Activated naive CD4-positive, alpha-beta T cell treated with anti-CD3 and anti-CD28 coated beads, Interleukin-2, amount 10 ng/mL, durations not matched to agents 7 days and 5 days (primary cell): ENCODE data around the gene PRR5L.
A peak's percentile ranks its signal among the peaks of the same experiment; 100 is the strongest.
"Not testable (repeated sequence)": the region's sequence is repeated elsewhere in the genome, so short reads cannot be mapped to it uniquely, and the experiment has no call there.

Source experiments
- CTCF ChIA-PET: fragments of 350-600 bp; sonication (Branson Sonifier 250); formaldehyde crosslinking; loops from one replicate; lab custom pipeline; 2021; ENCODE audit warnings: antibody characterized with exemption; lab: Charles Lee
- DNase-seq: peaks from one replicate; pipeline ENCODE4 v3.0.0-alpha.2; 2020
- H3K27ac Mint-ChIP-seq: one replicate; pipeline ENCODE4 v1.8.0; 2021; ENCODE audit warnings: mild to moderate bottlenecking, moderate library complexity, mixed read lengths
- H3K27me3 Mint-ChIP-seq: one replicate; pipeline ENCODE4 v1.8.0; 2021; ENCODE audit warnings: mild to moderate bottlenecking, mixed read lengths
- H3K36me3 Mint-ChIP-seq: one replicate; pipeline ENCODE4 v1.8.0; 2021; ENCODE audit warnings: mixed read lengths
- H3K4me1 Mint-ChIP-seq: one replicate; pipeline ENCODE4 v1.8.0; 2021; ENCODE audit warnings: mixed read lengths
- H3K4me3 Mint-ChIP-seq: one replicate; pipeline ENCODE4 v1.8.0; 2021; ENCODE audit warnings: mild to moderate bottlenecking, moderate library complexity, mixed read lengths
- H3K9me3 Mint-ChIP-seq: one replicate; pipeline ENCODE4 v1.8.0; 2021; ENCODE audit warnings: mixed read lengths

The PRR5L gene

DNA sequence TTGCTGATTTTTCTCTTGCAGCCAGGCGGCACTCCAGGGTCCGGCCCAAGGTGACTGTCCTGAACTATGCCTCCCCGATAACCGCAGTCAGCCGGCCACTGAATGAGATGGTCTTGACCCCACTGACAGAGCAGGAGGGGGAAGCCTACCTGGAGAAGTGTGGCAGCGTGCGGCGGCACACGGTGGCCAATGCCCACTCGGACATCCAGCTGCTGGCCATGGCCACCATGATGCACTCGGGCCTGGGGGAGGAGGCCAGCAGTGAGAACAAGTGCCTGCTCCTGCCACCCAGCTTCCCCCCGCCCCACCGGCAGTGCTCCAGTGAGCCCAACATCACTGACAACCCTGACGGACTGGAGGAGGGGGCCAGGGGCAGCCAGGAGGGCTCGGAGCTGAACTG is 166.2 kb downstream of the PRR5L start:
- CTCF ChIA-PET, result interaction anchor here (2.9 kb wide), 1 partner anchor 109 kb away, joined by 8 read pairs; no protein-coding TSS in a partner anchor
- Mint-ChIP-seq H3K4me3 (no peak overlapping the region), H3K36me3 (no peaks in the 10 kb centered on the region), H3K4me1 (peaks cover 6% of the 10 kb centered on the region), H3K27me3 (peaks cover 28% of the 10 kb centered on the region), H3K27ac (no peak overlapping the region), H3K9me3 (no peaks in the 10 kb centered on the region)
- DNase-seq, result no peak

DNA sequence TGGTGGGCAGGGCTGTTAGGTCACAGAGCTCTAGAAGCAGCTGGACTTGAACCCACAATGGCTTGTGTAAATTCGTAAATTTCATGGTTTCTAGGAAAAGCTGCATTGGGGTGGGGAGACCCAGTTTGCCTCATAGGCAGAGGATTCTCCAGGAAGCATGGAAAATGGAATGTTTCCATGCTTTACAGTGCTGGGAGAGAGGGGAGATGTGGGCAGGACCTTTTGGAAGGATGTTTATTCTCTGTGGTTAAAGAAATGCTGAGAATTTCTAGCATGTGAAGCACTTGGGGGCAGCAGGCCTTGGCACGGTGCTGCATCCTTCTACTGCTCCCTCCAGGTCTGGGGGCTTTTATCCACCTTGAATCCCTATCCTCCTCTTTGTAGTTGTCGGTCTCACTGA is 167.7 kb downstream of the PRR5L start:
- H3K4me1 Mint-ChIP-seq, result peaks cover 6% of the 10 kb centered on the region

DNA sequence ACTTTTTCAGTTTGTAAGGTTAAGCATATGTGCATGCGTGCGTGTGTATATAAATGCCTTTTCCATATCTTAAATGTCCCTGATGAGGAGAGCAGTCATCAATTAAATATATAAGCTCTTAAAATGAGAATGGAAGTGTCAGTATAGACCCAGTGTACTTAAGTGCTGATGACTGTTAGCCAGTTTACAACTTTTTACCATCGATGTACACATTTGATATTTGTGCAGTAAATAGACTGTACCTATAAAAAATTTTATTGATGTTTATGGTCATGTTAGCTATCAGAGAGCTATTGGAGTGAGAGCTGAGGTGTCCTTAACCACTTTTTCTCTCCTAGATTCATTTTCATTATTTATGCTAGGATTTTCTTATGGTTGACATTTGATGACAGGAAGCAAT is 168.6 kb downstream of the PRR5L start:
- Mint-ChIP-seq H3K4me1 (peaks cover 6% of the 10 kb centered on the region), H3K36me3 (no peaks in the 10 kb centered on the region), H3K27ac (no peak overlapping the region), H3K4me3 (no peak overlapping the region), H3K27me3 (peaks cover 30% of the 10 kb centered on the region), H3K9me3 (no peaks in the 10 kb centered on the region)
- CTCF ChIA-PET, result interaction anchor here (0.7 to 2.9 kb wide), 4 partner anchors 9 to 111 kb away, joined by 3 to 8 read pairs (median 4); no protein-coding TSS in a partner anchor
- no peak for DNase-seq

More for the DNA sequence above, 167.7 kb downstream of the PRR5L start:
- CTCF ChIA-PET, result interaction anchor here (2.9 kb wide), 1 partner anchor 110 kb away, joined by 8 read pairs; no protein-coding TSS in a partner anchor
- Mint-ChIP-seq H3K4me3 (no peak overlapping the region), H3K9me3 (no peaks in the 10 kb centered on the region), H3K27me3 (peaks cover 32% of the 10 kb centered on the region), H3K27ac (no peak overlapping the region), H3K36me3 (no peaks in the 10 kb centered on the region)
- no peak for DNase-seq

DNA sequence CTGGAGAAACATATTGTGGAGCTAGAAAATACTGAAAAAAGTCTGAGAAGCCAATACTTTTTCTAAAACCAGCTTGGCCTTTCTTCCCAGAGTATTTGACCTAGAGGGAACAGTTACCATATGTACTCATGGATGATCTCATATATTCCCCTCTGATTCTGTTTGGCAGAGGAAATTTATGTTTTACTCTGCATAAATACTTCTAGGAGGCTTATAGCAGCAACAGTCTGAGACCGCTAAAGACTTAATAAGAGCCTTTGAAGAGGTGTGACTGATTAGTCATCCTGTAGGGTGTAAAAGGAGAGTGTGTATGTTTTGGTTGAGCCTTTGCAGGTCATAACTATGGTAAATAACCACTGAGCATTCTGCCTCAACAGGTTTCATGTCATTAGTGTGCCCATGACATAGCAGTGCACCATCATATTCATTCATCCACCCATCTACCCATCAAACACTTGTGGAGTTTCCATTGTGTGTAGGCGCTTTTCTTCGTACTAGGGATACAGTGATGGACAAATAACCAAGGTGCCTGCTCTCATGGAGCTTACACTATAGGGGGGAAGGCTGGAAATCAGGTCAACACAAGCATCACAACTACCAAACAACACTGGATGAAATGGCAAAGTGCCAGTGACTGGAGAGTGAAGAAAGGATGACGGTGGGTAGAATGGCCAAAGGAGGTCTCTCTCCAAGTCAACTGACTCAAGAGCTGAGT is 169.5 kb downstream of the PRR5L start:
- CTCF ChIA-PET, result interaction anchor here (0.7 to 1.5 kb wide), 4 partner anchors 10 to 173 kb away, joined by 3 to 5 read pairs (median 4); no protein-coding TSS in a partner anchor
- no peaks in the 10 kb centered on the region for H3K36me3 Mint-ChIP-seq
- peaks cover under 1% of the 10 kb centered on the region for H3K4me1 Mint-ChIP-seq
- H3K9me3 Mint-ChIP-seq, result no peaks in the 10 kb centered on the region
- no peak for DNase-seq
- H3K4me3 Mint-ChIP-seq, result no peak overlapping the region
- peaks cover 30% of the 10 kb centered on the region for H3K27me3 Mint-ChIP-seq
- no peak overlapping the region for H3K27ac Mint-ChIP-seq

DNA sequence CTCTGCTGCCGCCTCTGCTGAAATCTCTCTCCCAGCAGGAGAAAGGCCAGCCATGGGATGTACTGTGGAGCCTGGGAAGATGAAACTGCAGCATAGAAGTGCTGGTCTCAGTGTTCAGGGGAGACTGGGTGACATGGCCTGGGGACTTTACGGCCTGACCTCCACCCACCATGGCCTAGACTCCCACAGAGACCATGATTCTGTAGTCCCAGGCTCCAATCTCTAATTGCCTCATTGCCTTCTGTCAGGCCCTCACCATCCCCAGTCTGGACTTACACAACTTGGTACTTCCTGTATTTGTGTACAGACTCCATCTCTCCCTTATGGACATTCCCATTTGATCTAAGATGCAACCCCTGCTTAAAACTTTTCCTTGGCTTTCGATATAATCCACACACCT is 170.9 kb downstream of the PRR5L start:
- no peak overlapping the region for H3K27ac Mint-ChIP-seq
- CTCF ChIA-PET, result interaction anchor here (1.3 to 2.4 kb wide), 3 partner anchors 12 to 114 kb away, joined by 5 to 13 read pairs (median 6); no protein-coding TSS in a partner anchor
- no peaks in the 10 kb centered on the region for H3K4me1 Mint-ChIP-seq
- no peak for DNase-seq
- peaks cover 30% of the 10 kb centered on the region for H3K27me3 Mint-ChIP-seq
- no peaks in the 10 kb centered on the region for H3K9me3 Mint-ChIP-seq
- H3K36me3 Mint-ChIP-seq, result no peaks in the 10 kb centered on the region
- no peak overlapping the region for H3K4me3 Mint-ChIP-seq

DNA sequence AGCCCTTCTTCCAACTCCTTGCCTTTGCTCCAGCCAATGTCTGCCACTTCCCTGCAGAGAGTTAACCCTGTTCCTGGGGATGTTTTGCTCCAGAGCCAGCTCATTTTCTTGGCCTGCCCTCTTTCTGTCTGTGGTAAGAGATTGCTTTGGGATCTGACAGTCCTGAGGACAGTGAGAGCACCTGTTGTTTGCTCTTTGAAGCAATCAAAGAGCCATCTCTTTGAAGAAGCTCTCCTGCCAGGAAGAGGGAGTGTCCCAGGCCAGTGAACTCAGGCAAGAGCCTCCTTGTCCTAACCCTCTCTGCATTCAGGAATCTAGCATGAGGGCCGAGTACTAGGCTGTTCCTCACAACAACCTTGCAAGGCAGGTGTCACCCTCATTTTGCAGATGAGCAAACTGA is 171.8 kb downstream of the PRR5L start:
- no peak overlapping the region for H3K4me3 Mint-ChIP-seq
- peaks cover 28% of the 10 kb centered on the region for H3K27me3 Mint-ChIP-seq
- DNase-seq, result no peak
- H3K36me3 Mint-ChIP-seq, result no peaks in the 10 kb centered on the region
- CTCF ChIA-PET, result interaction anchor here (1.2 to 3.2 kb wide), 5 partner anchors 11 to 114 kb away, joined by 3 to 18 read pairs (median 5); no protein-coding TSS in a partner anchor
- H3K9me3 Mint-ChIP-seq, result no peaks in the 10 kb centered on the region
- H3K4me1 Mint-ChIP-seq, result no peaks in the 10 kb centered on the region
- H3K27ac Mint-ChIP-seq, result no peak overlapping the region

DNA sequence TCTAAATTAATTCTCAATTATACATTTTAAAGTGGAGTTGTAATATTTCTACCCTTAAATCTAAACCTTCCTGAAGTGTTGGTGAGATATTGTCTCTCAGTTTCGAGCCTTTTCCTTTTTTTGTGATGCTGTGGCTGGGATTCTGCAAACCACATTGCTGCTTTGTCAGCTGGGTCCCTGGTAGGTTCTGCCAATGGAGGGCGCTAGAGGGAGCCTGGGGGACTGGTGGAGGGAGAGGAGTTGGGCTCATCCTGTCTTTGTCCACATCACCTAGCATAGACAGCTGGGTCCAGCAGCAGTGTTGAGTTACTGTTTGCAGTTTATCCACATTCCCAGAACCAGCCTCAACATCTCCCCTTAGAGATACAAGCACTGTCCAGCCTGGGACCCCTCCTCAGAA is 173.0 kb downstream of the PRR5L start:
- no peaks in the 10 kb centered on the region for H3K36me3 Mint-ChIP-seq
- H3K27me3 Mint-ChIP-seq, result peaks cover 17% of the 10 kb centered on the region
- DNase-seq, result peak; percentile 35
- no peak overlapping the region for H3K4me3 Mint-ChIP-seq
- H3K9me3 Mint-ChIP-seq, result no peaks in the 10 kb centered on the region
- CTCF ChIA-PET, result interaction anchor here (1.2 to 3.2 kb wide), 5 partner anchors 10 to 84 kb away, joined by 3 to 18 read pairs (median 4); no protein-coding TSS in a partner anchor
- no peaks in the 10 kb centered on the region for H3K4me1 Mint-ChIP-seq
- no peak overlapping the region for H3K27ac Mint-ChIP-seq

DNA sequence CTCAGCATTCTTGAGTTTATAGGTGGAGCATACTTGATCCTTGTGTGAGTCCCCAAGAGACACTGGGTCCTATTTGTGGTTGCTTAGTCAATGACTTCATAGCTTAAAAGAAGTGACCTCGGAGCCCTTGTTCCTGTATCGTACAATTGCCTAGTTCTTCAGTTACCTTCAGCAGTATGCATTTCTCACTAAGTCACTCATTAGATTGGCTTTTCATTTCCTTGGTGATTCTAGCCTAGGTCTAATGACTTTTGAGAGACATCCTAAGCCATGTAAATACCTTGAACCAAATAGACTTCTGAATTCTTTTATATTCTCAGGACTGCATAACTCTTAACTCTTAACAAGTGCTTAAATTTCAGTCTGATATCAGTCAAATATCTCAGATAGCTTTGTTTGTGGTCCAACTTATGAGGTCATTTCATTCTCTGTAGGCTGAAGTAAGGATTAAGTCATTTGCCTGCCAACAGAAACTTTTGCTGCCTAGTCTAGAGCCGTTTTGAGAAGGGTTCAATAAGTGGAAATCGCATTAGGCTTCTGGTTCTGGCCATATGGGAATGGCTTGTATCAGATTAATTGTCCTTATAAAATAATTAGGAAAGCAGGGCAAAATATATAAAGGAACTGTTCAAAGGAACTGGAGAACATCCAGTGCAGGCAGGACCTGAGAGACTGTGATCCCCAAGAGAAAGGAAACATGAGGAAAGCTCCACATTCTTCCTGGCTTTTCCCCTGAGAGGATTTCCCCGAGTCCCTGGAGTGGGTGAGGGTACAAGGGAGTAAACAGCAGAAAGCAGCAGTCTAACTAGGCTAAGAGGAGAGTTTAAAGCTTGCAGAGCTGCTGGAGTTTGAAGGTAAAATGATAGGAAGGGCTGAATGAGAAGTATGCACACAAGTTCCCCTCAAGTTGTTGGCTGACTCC is 174.1 kb downstream of the PRR5L start:
- CTCF ChIA-PET, result interaction anchor here (0.7 to 3.2 kb wide), 4 partner anchors 9 to 178 kb away, joined by 3 to 18 read pairs (median 3); no protein-coding TSS in a partner anchor
- no peaks in the 10 kb centered on the region for H3K4me1 Mint-ChIP-seq
- no peak for DNase-seq

DNA sequence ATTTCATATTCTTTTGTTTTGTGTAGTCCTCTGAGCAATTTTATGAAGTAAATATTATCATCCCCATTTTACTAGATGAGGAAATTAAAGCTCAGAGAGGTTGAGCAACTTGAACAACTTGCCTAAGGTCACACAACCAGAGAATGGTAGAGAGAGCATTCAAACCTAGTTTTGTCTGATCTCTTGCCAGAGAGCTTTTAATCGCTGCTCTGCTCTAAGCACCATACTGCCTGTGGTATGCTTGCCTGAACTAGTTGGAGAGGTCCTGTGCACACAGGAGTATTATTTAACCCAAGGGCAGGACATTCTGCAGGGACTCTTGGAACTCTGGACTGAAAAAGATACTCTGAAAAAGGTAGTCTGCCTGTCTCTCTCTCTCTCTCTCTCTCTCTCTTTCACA is 175.5 kb downstream of the PRR5L start:
- no peak overlapping the region for H3K4me3 Mint-ChIP-seq

More for the DNA sequence above, 174.1 kb downstream of the PRR5L start:
- no peak overlapping the region for H3K4me3 Mint-ChIP-seq
- H3K27ac Mint-ChIP-seq, result no peak overlapping the region
- H3K9me3 Mint-ChIP-seq, result no peaks in the 10 kb centered on the region
- peaks cover 14% of the 10 kb centered on the region for H3K27me3 Mint-ChIP-seq
- H3K36me3 Mint-ChIP-seq, result no peaks in the 10 kb centered on the region

DNA sequence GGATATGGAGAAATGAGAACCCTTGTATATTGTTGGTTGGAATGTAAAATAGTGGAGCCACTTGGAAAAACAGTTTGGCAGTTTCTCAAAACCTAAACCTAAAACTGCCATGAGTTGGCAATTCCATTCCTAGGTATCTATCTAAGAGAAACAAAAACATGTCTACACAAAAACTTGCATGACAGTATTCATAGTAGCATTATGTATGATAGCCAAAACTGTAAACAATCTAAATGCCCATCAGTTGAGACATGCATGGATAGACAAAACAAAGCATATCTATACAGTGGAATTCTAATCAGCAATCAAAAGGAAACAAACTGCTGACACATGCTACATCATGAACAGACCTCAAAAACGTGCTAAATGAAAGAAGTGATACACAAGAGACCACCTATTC is 179.1 kb downstream of the PRR5L start:
- H3K27ac Mint-ChIP-seq, result no peak overlapping the region
- no peak for DNase-seq
- no peaks in the 10 kb centered on the region for H3K27me3 Mint-ChIP-seq
- no peak overlapping the region for H3K4me3 Mint-ChIP-seq
- H3K9me3 Mint-ChIP-seq, result no peaks in the 10 kb centered on the region
- no peaks in the 10 kb centered on the region for H3K4me1 Mint-ChIP-seq
- peaks cover 2% of the 10 kb centered on the region for H3K36me3 Mint-ChIP-seq
- CTCF ChIA-PET, result interaction anchor here (6.4 kb wide), 1 partner anchor 183 kb away, joined by 175 read pairs; the partner anchor contains the start of genes COMMD9 and PRR5L

More for the DNA sequence above, 175.5 kb downstream of the PRR5L start:
- Mint-ChIP-seq H3K27me3 (peaks cover 12% of the 10 kb centered on the region), H3K27ac (no peak overlapping the region), H3K36me3 (no peaks in the 10 kb centered on the region), H3K4me1 (no peaks in the 10 kb centered on the region), H3K9me3 (no peaks in the 10 kb centered on the region)
- no peak for DNase-seq
- CTCF ChIA-PET, result interaction anchor here (2.7 kb wide), 1 partner anchor 118 kb away, joined by 8 read pairs; no protein-coding TSS in a partner anchor

DNA sequence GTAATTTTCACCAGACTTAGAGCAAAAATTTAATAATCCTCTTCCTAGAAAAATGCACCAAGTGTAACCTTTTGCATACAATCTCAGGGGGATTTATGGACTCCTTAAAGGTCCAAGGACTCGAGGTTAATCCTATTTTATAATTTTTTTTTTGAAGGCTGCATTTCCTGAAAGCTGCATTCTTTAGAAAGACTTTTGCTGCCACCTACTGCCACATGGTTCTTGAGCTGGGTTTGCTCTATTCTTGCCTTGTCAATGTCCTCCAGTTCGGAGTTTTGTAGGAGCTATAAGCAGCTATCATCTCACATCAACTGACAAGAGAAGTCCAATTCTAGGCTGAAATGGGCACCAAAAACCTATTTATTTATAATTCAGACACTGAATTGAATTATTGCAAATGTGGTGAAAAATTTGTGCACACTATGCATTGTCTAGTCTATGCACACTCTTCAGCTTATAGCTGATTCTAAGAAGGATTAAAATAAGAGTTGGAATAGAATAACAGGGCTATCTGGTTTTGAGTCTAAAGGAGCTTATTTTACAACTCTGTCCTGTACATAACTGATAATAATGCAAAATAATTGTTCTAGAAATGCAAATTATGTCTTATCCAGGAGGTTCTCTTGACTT is 182.7 kb downstream of the PRR5L start:
- peak; percentile 43 for DNase-seq
- CTCF ChIA-PET, result interaction anchor here (0.7 to 6.4 kb wide), 37 partner anchors 8 to 863 kb away, joined by 3 to 175 read pairs (median 4); partner anchors contain the start of genes COMMD9 and PRR5L

DNA sequence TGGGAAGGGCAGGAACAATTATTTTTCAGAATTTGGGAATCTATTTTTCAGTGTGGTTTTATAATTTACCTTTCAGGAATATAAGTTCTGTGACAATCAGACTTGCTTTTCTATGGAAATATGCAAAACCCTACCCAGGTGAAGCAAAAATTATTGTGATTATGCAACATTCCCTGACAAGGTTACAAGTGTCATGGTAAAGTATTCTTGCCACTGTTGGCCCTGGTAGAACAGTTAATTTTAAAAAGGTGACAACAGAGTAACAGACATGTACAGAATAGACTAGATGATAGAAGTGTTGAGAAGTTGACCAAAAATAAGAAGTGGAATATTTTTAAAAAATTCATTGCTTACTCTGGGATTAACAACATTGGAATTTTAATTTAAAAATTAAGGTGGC is 184.7 kb downstream of the PRR5L start:
- H3K27ac Mint-ChIP-seq, result no peak overlapping the region
- CTCF ChIA-PET, result interaction anchor here (0.7 to 6.4 kb wide), 10 partner anchors 9 to 300 kb away, joined by 3 to 175 read pairs (median 10); partner anchors contain the start of genes COMMD9 and PRR5L
- peaks cover 3% of the 10 kb centered on the region for H3K9me3 Mint-ChIP-seq
- no peak overlapping the region for H3K4me3 Mint-ChIP-seq
- peaks cover 8% of the 10 kb centered on the region for H3K4me1 Mint-ChIP-seq
- DNase-seq, result no peak
- H3K36me3 Mint-ChIP-seq, result peaks cover 17% of the 10 kb centered on the region
- H3K27me3 Mint-ChIP-seq, result no peaks in the 10 kb centered on the region

More for the DNA sequence above, 182.7 kb downstream of the PRR5L start:
- Mint-ChIP-seq H3K4me1 (peaks cover 6% of the 10 kb centered on the region), H3K4me3 (no peak overlapping the region), H3K9me3 (peaks cover 3% of the 10 kb centered on the region), H3K36me3 (peaks cover 10% of the 10 kb centered on the region), H3K27ac (no peak overlapping the region), H3K27me3 (no peaks in the 10 kb centered on the region)

DNA sequence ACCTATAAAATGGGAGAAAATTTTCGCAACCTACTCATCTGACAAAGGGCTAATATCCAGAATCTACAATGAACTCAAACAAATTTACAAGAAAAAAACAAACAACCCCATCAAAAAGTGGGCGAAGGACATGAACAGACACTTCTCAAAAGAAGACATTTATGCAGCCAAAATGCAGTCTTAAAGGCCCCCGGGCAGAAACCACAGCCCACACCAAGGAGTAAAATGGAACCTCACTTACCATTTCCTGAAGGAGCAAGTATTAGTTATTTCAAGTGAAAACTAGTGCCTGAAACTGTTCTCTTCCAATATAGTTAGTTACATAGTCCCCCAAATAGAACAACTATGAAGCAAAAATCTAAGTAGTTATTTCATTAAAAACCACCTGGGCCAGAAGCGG is 187.0 kb downstream of the PRR5L start:
- H3K27ac Mint-ChIP-seq, H3K27me3 Mint-ChIP-seq, DNase-seq, CTCF ChIA-PET, H3K4me3 Mint-ChIP-seq, H3K9me3 Mint-ChIP-seq: not testable (repeated sequence)
- Mint-ChIP-seq H3K36me3 (peaks cover 29% of the 10 kb centered on the region), H3K4me1 (peaks cover 16% of the 10 kb centered on the region)
